Hepatocyte (in vitro differentiated cells): ENCODE measurements around the gene PIK3R6. TPM values are rescaled to one million over a fixed set of nuclear protein-coding genes. Genes with fewer than 3 reads are reported as not detected.

Source experiments
- DNase-seq: peaks from one replicate; pipeline ENCODE4 v3.0.0-alpha.2; 2016; ENCODE audit warnings: low spot score
- H2AFZ ChIP-seq: fragments of 200-600 bp; sonication (generic); 2 replicates; pipeline ENCODE4 v1.6.0; 2016; ENCODE audit warnings: antibody characterized with exemption, mild to moderate bottlenecking
- H3K27ac ChIP-seq: fragments of 200-600 bp; sonication (generic); 2 replicates; pipeline ENCODE4 v1.5.1; 2016; ENCODE audit warnings: mild to moderate bottlenecking
- H3K27me3 ChIP-seq: fragments of 200-600 bp; sonication (generic); 2 replicates; pipeline ENCODE4 v1.6.1; 2016
- H3K36me3 ChIP-seq: fragments of 200-600 bp; sonication (generic); replicated peaks from 2 replicates; pipeline ENCODE4 v1.5.1; 2016; ENCODE audit warnings: low read depth; ENCODE audit not compliant: insufficient read depth
- H3K4me1 ChIP-seq: fragments of 200-600 bp; sonication (generic); 2 replicates; pipeline ENCODE4 v1.5.1; 2016; ENCODE audit warnings: mild to moderate bottlenecking, moderate library complexity; ENCODE audit not compliant: insufficient read depth
- H3K4me2 ChIP-seq: fragments of 200-600 bp; sonication (generic); 2 replicates; pipeline ENCODE4 v1.6.0; 2016
- H3K4me3 ChIP-seq: fragments of 200-600 bp; sonication (generic); 2 replicates; pipeline ENCODE4 v1.5.1; 2016; ENCODE audit warnings: mild to moderate bottlenecking
- H3K79me2 ChIP-seq: fragments of 200-600 bp; sonication (generic); 2 replicates; pipeline ENCODE4 v1.6.0; 2017; ENCODE audit warnings: mild to moderate bottlenecking
- H3K9me2 ChIP-seq: fragments of 200-600 bp; sonication (generic); replicated peaks from 2 replicates; pipeline ENCODE4 v1.6.0; 2017; ENCODE audit warnings: mild to moderate bottlenecking; ENCODE audit not compliant: insufficient read depth
- H3K9me3 ChIP-seq: fragments of 200-600 bp; sonication (generic); 2 replicates; pipeline ENCODE4 v1.5.1; 2016; ENCODE audit warnings: low read depth, mild to moderate bottlenecking
- H4K20me1 ChIP-seq: fragments of 200-600 bp; sonication (generic); 2 replicates; pipeline ENCODE4 v1.6.0; 2016; ENCODE audit warnings: mild to moderate bottlenecking; ENCODE audit not compliant: insufficient read depth, poor library complexity, severe bottlenecking
- EZH2 ChIP-seq: fragments of 200-600 bp; sonication (generic); IDR thresholded peaks from 2 replicates; pipeline ENCODE4 v1.6.1; 2016; ENCODE audit warnings: antibody characterized with exemption, mild to moderate bottlenecking, borderline replicate concordance
- EZH2phosphoT487 ChIP-seq: fragments of 200-600 bp; sonication (generic); IDR thresholded peaks from one replicate; pipeline ENCODE4 v1.6.1; 2018; ENCODE audit warnings: antibody characterized with exemption, mild to moderate bottlenecking, low read depth, moderate library complexity; ENCODE audit not compliant: unreplicated experiment, severe bottlenecking
- WGBS: methylation state at CpG from one replicate; pipeline ENCODE4 v1.1.6; 2016; ENCODE audit warnings: low lambda C conversion rate; ENCODE audit errors: missing lambda C conversion rate; 5-methylcytosine and 5-hydroxymethylcytosine counted together
- polyA plus RNA-seq: library from polyadenylated mRNA; unstranded; fragments of >200 nt; fragmentation: Nextera tagmentation; extraction: Ambion mirVana; gene quantifications from 2 replicates; pipeline ENCODE4 v1.2.1, GENCODE V29; 2016
- total RNA-seq: library from RNA; depleted of rRNA; stranded (reverse); fragments of >200 nt; gene quantifications from 2 replicates; pipeline ENCODE4 v1.2.3, GENCODE V29; 2014
- TF ChIP-seq, protein P1 (sequence below): fragments of 200-600 bp; sonication (generic); IDR thresholded peaks from 2 replicates; pipeline ENCODE4 v1.5.1; 2016; ENCODE audit warnings: antibody characterized with exemption, mild to moderate bottlenecking; ENCODE audit not compliant: poor library complexity

PIK3R6 gene
- total and polyA plus RNA-seq, 2 experiments from 2014 or later = 0.07 to 0.10 TPM

GRCh38 chr17:8894202-8894671 lies 26.8 kb upstream of the PIK3R6 start:
- WGBS = 59% methylated on average over 17 of the region's 17 CpGs
- Histone ChIP-seq H3K27me3 (peaks cover 17% of the 10 kb centered on the region), H3K27ac (no peak overlapping the region), H3K4me3 (no peak overlapping the region), H3K9me3 (no peaks in the 10 kb centered on the region), H3K4me1 (peaks cover 3% of the 10 kb centered on the region), H4K20me1 (no peaks in the 10 kb centered on the region), H3K9me2 (no peaks in the 10 kb centered on the region), H3K4me2 (peak overlapping the region; percentile 68), H3K79me2 (no peaks in the 10 kb centered on the region), H3K36me3 (no peaks in the 10 kb centered on the region), H2AFZ (no peak overlapping the region)
- TF ChIP-seq, protein P1, sequence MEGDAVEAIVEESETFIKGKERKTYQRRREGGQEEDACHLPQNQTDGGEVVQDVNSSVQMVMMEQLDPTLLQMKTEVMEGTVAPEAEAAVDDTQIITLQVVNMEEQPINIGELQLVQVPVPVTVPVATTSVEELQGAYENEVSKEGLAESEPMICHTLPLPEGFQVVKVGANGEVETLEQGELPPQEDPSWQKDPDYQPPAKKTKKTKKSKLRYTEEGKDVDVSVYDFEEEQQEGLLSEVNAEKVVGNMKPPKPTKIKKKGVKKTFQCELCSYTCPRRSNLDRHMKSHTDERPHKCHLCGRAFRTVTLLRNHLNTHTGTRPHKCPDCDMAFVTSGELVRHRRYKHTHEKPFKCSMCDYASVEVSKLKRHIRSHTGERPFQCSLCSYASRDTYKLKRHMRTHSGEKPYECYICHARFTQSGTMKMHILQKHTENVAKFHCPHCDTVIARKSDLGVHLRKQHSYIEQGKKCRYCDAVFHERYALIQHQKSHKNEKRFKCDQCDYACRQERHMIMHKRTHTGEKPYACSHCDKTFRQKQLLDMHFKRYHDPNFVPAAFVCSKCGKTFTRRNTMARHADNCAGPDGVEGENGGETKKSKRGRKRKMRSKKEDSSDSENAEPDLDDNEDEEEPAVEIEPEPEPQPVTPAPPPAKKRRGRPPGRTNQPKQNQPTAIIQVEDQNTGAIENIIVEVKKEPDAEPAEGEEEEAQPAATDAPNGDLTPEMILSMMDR = no peak
- TF ChIP-seq EZH2 = no peak
- no peak for TF ChIP-seq EZH2phosphoT487
- no peak for DNase-seq

DNA sequence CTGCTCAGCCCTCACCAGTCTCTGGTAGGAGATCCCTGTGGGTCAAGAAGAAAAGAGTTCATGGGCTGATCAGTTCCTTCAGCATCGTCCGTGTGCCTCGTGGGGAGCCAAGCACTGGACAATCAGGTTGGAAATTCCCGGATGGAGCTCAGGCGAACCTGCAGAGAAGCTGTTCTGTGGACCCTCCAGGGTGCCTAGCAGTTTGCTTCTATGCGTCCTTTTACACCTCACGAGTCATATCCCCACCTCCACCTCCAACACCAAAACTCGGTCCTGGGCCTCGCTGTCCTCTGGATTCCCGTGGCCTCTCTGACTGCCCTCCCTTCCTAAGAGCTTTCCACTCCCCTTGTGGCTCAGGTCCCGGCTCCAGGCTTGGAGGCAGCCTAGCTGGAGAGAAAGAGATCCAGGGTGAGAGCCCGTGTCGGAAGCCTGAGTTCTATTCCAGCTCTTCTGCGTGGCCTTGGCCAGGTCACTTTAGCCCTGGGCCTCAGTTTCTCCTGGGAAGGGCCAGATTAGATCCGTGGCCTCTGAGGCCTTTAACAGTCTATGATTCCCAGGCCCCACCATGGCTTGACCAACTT lies 26.2 kb upstream of the PIK3R6 start:
- no peak for TF ChIP-seq EZH2phosphoT487
- TF ChIP-seq EZH2 = no peak
- TF ChIP-seq, protein P1 = no peak
- Histone ChIP-seq H2AFZ (no peak overlapping the region), H3K4me1 (peaks cover 3% of the 10 kb centered on the region), H3K27me3 (peaks cover 17% of the 10 kb centered on the region), H3K4me3 (no peak overlapping the region), H3K79me2 (no peaks in the 10 kb centered on the region), H3K4me2 (no peak overlapping the region), H3K36me3 (no peaks in the 10 kb centered on the region), H3K9me3 (no peaks in the 10 kb centered on the region), H3K9me2 (no peaks in the 10 kb centered on the region), H4K20me1 (no peaks in the 10 kb centered on the region), H3K27ac (no peak overlapping the region)
- WGBS = 90% methylated on average over 15 of the region's 15 CpGs
- no peak for DNase-seq

GRCh38 chr17:8893059-8893458 lies 25.6 kb upstream of the PIK3R6 start:
- no peaks in the 10 kb centered on the region for H3K9me2 ChIP-seq
- no peaks in the 10 kb centered on the region for H3K79me2 ChIP-seq
- no peak for DNase-seq
- no peak overlapping the region for H3K27ac ChIP-seq
- peaks cover 3% of the 10 kb centered on the region for H3K4me1 ChIP-seq
- TF ChIP-seq EZH2phosphoT487 (no peak), EZH2 (no peak)
- TF ChIP-seq, protein P1 = no peak
- H3K36me3 ChIP-seq = no peaks in the 10 kb centered on the region
- no peak overlapping the region for H2AFZ ChIP-seq
- no peaks in the 10 kb centered on the region for H4K20me1 ChIP-seq
- no peaks in the 10 kb centered on the region for H3K9me3 ChIP-seq
- no peak overlapping the region for H3K4me3 ChIP-seq
- H3K27me3 ChIP-seq = peaks cover 15% of the 10 kb centered on the region
- 93% methylated on average over 3 of the region's 3 CpGs for WGBS
- no peak overlapping the region for H3K4me2 ChIP-seq
